Endometrium (tissue), 2 donors: ENCODE measurements around the gene SLC37A3.
"Not testable (repeated sequence)": the region's sequence is repeated elsewhere in the genome, so short reads cannot be mapped to it uniquely, and the experiment has no call there.

Experiments used
- FAIRE-seq: peaks from 2 replicates; lab custom pipeline; 2012; peaks lifted over from hg19 to GRCh38; lab: Jason Lieb, UNC
- donor health status: control.
- donor health status: control.

SLC37A3 gene

GRCh38 chr7:140347218-140347617 is 51.1 kb downstream of the SLC37A3 start:
- no peak for FAIRE-seq

GRCh38 chr7:140345426-140345825 is 52.9 kb downstream of the SLC37A3 start:
- FAIRE-seq = no peak

GRCh38 chr7:140342727-140343514 is 55.4 kb downstream of the SLC37A3 start:
- no peak for FAIRE-seq

GRCh38 chr7:140338959-140339358 is 59.4 kb downstream of the SLC37A3 start:
- not testable (repeated sequence) for FAIRE-seq

GRCh38 chr7:140334341-140335057 is 63.8 kb downstream of the SLC37A3 start:
- no peak for FAIRE-seq

- no peak for FAIRE-seq
Observed at GRCh38 chr7:140333686-140334085, 64.6 kb downstream of the SLC37A3 start.

GRCh38 chr7:140333223-140333622 is 65.1 kb downstream of the SLC37A3 start:
- FAIRE-seq = no peak

GRCh38 chr7:140330595-140330994 is 67.7 kb downstream of the SLC37A3 start:
- no peak for FAIRE-seq

GRCh38 chr7:140330128-140330527 is 68.2 kb downstream of the SLC37A3 start:
- no peak for FAIRE-seq

GRCh38 chr7:140327261-140327661 is 71.1 kb downstream of the SLC37A3 start:
- FAIRE-seq = peak; percentile 15

- FAIRE-seq = peak; percentile 72
Observed at GRCh38 chr7:140326116-140326928, 72.0 kb downstream of the SLC37A3 start.

- FAIRE-seq = no peak
Observed at GRCh38 chr7:140325600-140325999, 72.7 kb downstream of the SLC37A3 start.

GRCh38 chr7:140324714-140325113 is 73.6 kb downstream of the SLC37A3 start:
- no peak for FAIRE-seq

- no peak for FAIRE-seq
Observed at GRCh38 chr7:140322759-140323158, 75.6 kb downstream of the SLC37A3 start.

- FAIRE-seq = not testable (repeated sequence)
Observed at GRCh38 chr7:140320078-140320477, 78.3 kb downstream of the SLC37A3 start.

- no peak for FAIRE-seq
Observed at GRCh38 chr7:140317999-140318398, 80.3 kb downstream of the SLC37A3 start.

- FAIRE-seq = no peak
Observed at GRCh38 chr7:140317597-140317996, 80.7 kb downstream of the SLC37A3 start.

- no peak for FAIRE-seq
Observed at GRCh38 chr7:140316165-140316661, 82.1 kb downstream of the SLC37A3 start.

GRCh38 chr7:140315498-140316164 is 82.7 kb downstream of the SLC37A3 start:
- no peak for FAIRE-seq

GRCh38 chr7:140314573-140315480 is 83.5 kb downstream of the SLC37A3 start:
- no peak for FAIRE-seq
